ENCODE measurements around the gene CHAT.

CHAT gene

DNA sequence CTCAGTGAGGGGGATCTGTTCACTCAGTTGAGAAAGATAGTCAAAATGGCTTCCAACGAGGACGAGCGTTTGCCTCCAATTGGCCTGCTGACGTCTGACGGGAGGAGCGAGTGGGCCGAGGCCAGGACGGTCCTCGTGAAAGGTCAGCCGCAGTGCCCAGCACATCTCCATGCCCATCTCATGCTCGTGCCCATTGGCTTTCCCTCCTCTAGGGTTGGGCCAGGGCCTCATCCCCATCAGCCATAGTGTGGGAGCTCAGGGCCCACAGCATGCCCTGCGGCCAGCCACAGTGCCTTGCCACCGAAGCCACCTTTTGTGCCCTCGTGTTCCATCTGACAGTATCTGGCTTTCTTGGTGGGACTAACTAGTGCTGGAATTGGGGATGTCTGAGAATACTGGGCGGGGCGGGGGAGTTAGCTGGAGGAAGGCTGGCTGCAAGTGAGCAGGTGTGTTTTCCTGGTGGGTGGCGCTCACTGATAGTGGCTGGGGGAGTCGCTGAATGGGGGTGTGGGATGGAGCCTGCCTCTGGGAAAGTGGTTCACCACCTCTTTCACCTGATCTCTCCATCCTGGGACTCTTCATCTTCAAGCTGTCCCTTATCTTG lies 13.9 kb downstream of the CHAT start:
- H3K4me3 ChIP-seq (ENCODE audit: low read depth, low read length) = no peak overlapping the region
- TF ChIP-seq, protein P1, sequence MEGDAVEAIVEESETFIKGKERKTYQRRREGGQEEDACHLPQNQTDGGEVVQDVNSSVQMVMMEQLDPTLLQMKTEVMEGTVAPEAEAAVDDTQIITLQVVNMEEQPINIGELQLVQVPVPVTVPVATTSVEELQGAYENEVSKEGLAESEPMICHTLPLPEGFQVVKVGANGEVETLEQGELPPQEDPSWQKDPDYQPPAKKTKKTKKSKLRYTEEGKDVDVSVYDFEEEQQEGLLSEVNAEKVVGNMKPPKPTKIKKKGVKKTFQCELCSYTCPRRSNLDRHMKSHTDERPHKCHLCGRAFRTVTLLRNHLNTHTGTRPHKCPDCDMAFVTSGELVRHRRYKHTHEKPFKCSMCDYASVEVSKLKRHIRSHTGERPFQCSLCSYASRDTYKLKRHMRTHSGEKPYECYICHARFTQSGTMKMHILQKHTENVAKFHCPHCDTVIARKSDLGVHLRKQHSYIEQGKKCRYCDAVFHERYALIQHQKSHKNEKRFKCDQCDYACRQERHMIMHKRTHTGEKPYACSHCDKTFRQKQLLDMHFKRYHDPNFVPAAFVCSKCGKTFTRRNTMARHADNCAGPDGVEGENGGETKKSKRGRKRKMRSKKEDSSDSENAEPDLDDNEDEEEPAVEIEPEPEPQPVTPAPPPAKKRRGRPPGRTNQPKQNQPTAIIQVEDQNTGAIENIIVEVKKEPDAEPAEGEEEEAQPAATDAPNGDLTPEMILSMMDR (IDR thresholded peaks at IDR 0.05; ENCODE audit: control insufficient read depth, extremely low read depth, insufficient read depth) = no peak
- no peak for DNase-seq (ENCODE audit: low read depth)

DNA sequence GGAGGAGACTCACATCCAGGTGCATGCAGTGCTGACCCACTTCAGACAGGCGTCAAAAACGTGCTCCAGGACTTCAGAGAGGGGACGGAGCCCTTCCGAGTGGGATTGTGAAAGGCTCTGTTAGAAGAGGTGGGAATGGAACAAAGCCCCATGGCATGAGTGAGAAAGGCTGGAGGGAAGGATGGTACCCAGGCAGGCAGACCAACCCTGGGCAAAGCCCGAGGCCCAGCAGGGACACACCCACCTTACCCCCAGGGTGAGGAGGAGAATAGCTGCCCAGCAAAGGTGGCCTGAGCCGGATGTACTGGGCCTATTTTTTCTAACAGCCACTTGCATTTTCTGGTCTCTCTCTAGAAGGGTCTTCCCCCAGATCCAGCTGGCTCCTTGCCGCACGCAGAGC lies 14.8 kb downstream of the CHAT start:
- no peak for DNase-seq (ENCODE audit: low read depth)
- TF ChIP-seq, protein P1 (IDR thresholded peaks at IDR 0.05; ENCODE audit: control insufficient read depth, extremely low read depth, insufficient read depth) = no peak
- H3K4me3 ChIP-seq (ENCODE audit: low read depth, low read length) = no peak overlapping the region

DNA sequence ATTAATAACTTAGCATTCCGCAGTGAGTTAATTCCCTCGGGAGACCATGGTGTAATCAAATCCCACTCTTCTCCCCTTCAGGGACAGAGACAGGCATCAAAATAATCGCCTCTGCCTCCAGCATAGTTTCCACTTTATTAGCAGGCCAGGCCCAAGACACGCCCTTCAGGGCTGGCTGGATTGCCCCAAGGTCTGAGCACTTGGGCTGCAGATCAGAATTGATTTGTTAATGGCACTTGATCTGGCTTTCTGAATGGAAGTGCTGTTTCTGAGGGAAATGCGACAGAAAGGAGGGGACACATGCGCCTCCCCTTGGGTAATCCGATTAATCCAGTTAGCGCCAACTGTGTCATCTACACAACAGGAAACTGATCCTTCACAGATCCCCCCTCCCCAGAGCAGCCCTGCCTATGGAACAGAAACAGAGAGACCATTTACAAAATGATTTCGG lies 15.6 kb downstream of the CHAT start:
- no peak overlapping the region for H3K4me3 ChIP-seq (ENCODE audit: low read depth, low read length)
- DNase-seq (ENCODE audit: low read depth) = no peak
- TF ChIP-seq, protein P1 (IDR thresholded peaks at IDR 0.05; ENCODE audit: control insufficient read depth, extremely low read depth, insufficient read depth) = no peak

DNA sequence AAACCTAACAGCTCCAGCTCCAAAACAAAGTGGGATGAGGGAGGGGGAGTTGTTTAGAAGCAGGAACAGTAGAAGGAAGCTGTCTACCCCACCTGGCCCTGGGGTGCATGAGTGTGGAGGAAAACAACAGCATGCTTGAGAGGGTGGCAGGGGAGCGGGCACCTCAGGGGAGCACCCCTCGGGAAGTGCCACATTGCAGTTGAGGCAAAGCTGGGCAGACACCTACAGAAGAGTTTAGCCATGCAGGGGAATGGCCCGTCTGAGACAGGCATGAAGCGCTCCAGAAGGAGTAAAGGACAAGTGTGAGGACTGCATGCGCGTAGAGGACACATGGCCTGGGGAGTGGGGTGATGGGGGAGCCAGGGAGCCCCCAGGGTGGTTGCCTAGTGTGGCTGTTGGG lies 18.1 kb downstream of the CHAT start:
- no peak for DNase-seq (ENCODE audit: low read depth)
- TF ChIP-seq, protein P1 (IDR thresholded peaks at IDR 0.05; ENCODE audit: control insufficient read depth, extremely low read depth, insufficient read depth) = no peak
- H3K4me3 ChIP-seq (ENCODE audit: low read depth, low read length) = no peak overlapping the region

DNA sequence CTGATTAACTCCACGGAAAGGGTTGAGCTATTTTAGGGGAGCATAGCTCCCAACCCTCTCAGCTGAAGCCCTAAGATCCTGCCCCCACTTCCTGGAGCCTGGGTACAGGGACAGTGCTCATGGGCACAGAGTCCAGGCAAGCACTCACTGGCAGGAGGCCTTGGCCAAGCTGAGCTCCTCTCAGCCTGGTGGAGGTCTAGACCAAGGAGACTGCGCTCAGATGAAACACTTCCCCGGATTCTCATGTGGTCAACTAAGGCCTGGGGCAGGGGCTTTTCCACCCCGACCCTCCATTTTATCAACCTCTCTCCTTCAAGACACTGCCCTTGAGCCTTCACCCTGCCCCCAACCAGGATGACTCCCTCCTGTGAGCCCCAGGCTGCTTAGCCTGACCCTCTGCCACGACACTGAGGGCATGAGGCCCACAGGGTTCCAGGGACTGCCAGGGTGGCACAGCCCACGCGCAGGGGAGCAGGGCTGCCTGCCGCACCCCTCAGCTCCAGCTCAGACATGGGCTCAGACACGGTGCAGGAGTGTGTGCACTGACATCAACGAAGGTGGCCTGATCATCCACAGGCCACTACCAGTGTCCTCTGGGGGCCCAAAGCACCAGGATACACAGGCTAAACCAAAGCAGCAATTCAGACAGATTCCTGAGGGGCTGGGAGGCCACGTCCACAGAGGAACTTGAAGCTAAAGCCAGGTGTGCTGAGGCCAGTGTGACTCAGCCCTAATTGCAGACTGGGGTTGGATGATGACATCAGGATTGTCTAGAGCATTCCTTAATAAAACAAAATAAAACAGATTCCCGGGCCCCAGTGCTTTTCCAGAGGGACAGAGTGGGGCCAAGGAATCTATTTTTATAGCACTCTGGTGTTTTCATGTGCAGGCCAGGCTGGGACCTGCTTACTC lies 18.8 kb downstream of the CHAT start:
- H3K4me3 ChIP-seq (ENCODE audit: low read depth, low read length) = no peak overlapping the region
- TF ChIP-seq, protein P1 (IDR thresholded peaks at IDR 0.05; ENCODE audit: control insufficient read depth, extremely low read depth, insufficient read depth) = no peak
- DNase-seq (ENCODE audit: low read depth) = no peak

DNA sequence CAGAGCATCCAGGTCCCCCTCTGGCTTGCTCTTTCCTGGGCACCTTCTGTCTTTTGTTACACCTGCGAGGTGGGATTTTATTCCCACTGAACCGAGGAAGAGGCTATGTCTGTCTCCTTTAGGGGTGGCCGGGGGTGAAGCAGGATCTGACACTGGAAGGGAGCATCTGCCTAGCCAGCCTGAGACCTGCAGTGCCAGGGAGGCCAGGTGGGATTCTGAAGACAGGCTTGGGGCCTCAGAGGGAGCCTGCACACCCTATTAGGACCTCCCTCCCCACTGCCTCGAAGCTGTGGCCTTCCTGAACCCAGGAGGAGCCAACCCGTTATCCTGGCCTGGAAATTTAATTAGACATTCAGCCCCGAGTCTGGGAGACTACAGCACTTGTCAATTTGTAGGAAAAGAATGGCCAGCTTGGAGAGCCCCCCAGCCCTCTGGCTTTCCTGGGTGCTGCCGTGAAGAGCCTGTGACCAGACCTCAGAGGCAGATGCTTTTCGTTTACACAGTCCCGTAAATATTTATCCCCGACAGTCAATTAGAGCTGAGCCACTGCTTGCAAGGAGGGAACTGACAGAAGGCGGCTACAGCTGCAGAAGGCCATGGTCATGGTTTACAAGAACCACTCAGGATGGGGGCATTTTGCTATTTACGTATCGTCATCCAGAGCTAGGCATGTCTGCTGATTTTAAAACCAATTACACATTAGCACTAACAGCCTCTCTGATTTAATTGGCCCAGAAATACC lies 19.7 kb downstream of the CHAT start:
- no peak for DNase-seq (ENCODE audit: low read depth)
- no peak overlapping the region for H3K4me3 ChIP-seq (ENCODE audit: low read depth, low read length)
- TF ChIP-seq, protein P1 (IDR thresholded peaks at IDR 0.05; ENCODE audit: control insufficient read depth, extremely low read depth, insufficient read depth) = no peak

Data from LNCaP clone FGC (cell line).